Skeletal muscle tissue (tissue), 2 donors: Measurements from ENCODE around the gene ALDH4A1. TPM values are rescaled to one million over a fixed set of nuclear protein-coding genes. Genes with fewer than 3 reads are reported as not detected.

Experiments used
- small RNA-seq: library from RNA; depleted of rRNA; stranded (forward); fragments of <200 nt; gene quantifications from one replicate; pipeline ENCODE3, GENCODE V24; 2014
- total RNA-seq: library from RNA; depleted of rRNA; stranded (reverse); fragments of >200 nt; gene quantifications from one replicate; pipeline ENCODE4 v1.2.3, GENCODE V29; 2014

The ALDH4A1 gene
- total RNA-seq, 1 donor from 2014 or later, result 6.3 TPM

Small RNA genes within 50 kb of the gene (small RNA-seq; reads per million reads assigned to genes)
- not detected for gene MIR1290
- not detected for gene MIR4695

Other genes with a start within 250 kb of the ALDH4A1 start
- gene TAS1R2, start 42.9 kb downstream of the ALDH4A1 start, total RNA-seq, result not detected
- 3.7 TPM for gene IFFO2, start 54.1 kb upstream of the ALDH4A1 start, total RNA-seq